Measurements from ENCODE around the gene NT5M.

DNA sequence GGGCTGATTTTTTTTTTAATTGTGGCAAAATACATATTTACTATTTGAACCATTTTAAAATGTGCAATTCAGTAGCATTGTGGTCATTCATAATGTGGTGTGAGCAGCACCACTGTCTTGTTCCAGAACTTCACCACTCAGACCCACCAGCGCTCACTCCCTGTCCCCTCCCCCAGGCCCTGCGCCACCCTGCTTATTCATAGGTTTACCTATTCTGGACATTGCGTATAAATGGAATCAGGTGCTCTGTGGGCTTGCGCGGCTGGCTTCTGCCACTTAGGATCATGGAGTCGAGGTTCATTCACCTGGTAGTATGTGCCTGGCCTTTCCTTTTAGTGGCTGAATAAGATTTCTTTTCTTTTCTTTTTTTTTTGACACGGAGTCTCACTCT lies 59.4 kb downstream of the NT5M start:
- TF ChIP-seq, protein P1, sequence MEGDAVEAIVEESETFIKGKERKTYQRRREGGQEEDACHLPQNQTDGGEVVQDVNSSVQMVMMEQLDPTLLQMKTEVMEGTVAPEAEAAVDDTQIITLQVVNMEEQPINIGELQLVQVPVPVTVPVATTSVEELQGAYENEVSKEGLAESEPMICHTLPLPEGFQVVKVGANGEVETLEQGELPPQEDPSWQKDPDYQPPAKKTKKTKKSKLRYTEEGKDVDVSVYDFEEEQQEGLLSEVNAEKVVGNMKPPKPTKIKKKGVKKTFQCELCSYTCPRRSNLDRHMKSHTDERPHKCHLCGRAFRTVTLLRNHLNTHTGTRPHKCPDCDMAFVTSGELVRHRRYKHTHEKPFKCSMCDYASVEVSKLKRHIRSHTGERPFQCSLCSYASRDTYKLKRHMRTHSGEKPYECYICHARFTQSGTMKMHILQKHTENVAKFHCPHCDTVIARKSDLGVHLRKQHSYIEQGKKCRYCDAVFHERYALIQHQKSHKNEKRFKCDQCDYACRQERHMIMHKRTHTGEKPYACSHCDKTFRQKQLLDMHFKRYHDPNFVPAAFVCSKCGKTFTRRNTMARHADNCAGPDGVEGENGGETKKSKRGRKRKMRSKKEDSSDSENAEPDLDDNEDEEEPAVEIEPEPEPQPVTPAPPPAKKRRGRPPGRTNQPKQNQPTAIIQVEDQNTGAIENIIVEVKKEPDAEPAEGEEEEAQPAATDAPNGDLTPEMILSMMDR (IDR thresholded peaks at IDR 0.05 in 4 of 5, conservative IDR thresholded peaks at IDR 0.05 in 1 of 5), result no peak
- no peak for TF ChIP-seq POLR2A (IDR thresholded peaks at IDR 0.05)

Measured in gastrocnemius medialis (tissue), 4 donors.